Measurements from ENCODE around the gene MICB. TPM values are rescaled to one million over a fixed set of nuclear protein-coding genes. Genes with fewer than 3 reads are reported as not detected.
A peak's percentile ranks its signal among the peaks of the same experiment; 100 is the strongest.

The MICB gene
- total and polyA plus RNA-seq, 9 of the 15 experiments (the other 6 are each of a cell fraction or from before 2014, with no cell fraction given): 13.3 to 34.5 (median 19.8) TPM

DNA sequence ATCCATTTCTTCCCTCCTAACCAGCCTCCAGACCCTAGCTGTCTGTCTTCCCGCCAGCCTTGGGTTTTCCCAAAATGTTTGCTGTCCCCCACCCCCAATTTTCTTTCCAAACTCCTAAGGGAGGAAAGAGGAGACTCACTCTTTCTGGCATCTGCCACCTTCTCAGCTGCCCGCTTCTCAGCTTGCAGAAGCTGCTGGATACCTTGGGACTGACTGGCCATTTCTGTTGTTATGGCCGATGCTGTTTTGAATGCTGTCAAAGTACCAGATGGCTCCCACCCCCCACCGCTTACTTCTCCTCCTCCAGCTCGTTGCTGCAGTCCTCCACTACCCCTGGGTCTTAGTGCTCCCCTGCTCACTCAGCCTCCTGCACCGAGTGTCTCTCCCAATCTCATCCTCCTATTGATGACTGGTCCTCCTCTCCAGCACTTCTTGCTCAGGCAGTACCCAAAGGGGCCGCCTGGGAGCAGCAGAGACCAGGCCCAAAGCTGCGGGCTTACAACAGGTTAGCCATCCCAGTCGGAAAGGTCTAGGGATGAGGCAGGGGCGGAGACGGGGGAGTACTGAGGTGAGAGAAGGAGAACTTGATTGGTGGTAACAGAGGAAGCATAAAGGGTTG lies 48.5 kb downstream of the MICB start, which contains the start of gene ATP6V1G2 (continued):
- TF ChIP-seq, protein P1, sequence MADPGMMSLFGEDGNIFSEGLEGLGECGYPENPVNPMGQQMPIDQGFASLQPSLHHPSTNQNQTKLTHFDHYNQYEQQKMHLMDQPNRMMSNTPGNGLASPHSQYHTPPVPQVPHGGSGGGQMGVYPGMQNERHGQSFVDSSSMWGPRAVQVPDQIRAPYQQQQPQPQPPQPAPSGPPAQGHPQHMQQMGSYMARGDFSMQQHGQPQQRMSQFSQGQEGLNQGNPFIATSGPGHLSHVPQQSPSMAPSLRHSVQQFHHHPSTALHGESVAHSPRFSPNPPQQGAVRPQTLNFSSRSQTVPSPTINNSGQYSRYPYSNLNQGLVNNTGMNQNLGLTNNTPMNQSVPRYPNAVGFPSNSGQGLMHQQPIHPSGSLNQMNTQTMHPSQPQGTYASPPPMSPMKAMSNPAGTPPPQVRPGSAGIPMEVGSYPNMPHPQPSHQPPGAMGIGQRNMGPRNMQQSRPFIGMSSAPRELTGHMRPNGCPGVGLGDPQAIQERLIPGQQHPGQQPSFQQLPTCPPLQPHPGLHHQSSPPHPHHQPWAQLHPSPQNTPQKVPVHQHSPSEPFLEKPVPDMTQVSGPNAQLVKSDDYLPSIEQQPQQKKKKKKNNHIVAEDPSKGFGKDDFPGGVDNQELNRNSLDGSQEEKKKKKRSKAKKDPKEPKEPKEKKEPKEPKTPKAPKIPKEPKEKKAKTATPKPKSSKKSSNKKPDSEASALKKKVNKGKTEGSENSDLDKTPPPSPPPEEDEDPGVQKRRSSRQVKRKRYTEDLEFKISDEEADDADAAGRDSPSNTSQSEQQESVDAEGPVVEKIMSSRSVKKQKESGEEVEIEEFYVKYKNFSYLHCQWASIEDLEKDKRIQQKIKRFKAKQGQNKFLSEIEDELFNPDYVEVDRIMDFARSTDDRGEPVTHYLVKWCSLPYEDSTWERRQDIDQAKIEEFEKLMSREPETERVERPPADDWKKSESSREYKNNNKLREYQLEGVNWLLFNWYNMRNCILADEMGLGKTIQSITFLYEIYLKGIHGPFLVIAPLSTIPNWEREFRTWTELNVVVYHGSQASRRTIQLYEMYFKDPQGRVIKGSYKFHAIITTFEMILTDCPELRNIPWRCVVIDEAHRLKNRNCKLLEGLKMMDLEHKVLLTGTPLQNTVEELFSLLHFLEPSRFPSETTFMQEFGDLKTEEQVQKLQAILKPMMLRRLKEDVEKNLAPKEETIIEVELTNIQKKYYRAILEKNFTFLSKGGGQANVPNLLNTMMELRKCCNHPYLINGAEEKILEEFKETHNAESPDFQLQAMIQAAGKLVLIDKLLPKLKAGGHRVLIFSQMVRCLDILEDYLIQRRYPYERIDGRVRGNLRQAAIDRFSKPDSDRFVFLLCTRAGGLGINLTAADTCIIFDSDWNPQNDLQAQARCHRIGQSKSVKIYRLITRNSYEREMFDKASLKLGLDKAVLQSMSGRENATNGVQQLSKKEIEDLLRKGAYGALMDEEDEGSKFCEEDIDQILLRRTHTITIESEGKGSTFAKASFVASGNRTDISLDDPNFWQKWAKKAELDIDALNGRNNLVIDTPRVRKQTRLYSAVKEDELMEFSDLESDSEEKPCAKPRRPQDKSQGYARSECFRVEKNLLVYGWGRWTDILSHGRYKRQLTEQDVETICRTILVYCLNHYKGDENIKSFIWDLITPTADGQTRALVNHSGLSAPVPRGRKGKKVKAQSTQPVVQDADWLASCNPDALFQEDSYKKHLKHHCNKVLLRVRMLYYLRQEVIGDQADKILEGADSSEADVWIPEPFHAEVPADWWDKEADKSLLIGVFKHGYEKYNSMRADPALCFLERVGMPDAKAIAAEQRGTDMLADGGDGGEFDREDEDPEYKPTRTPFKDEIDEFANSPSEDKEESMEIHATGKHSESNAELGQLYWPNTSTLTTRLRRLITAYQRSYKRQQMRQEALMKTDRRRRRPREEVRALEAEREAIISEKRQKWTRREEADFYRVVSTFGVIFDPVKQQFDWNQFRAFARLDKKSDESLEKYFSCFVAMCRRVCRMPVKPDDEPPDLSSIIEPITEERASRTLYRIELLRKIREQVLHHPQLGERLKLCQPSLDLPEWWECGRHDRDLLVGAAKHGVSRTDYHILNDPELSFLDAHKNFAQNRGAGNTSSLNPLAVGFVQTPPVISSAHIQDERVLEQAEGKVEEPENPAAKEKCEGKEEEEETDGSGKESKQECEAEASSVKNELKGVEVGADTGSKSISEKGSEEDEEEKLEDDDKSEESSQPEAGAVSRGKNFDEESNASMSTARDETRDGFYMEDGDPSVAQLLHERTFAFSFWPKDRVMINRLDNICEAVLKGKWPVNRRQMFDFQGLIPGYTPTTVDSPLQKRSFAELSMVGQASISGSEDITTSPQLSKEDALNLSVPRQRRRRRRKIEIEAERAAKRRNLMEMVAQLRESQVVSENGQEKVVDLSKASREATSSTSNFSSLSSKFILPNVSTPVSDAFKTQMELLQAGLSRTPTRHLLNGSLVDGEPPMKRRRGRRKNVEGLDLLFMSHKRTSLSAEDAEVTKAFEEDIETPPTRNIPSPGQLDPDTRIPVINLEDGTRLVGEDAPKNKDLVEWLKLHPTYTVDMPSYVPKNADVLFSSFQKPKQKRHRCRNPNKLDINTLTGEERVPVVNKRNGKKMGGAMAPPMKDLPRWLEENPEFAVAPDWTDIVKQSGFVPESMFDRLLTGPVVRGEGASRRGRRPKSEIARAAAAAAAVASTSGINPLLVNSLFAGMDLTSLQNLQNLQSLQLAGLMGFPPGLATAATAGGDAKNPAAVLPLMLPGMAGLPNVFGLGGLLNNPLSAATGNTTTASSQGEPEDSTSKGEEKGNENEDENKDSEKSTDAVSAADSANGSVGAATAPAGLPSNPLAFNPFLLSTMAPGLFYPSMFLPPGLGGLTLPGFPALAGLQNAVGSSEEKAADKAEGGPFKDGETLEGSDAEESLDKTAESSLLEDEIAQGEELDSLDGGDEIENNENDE (IDR thresholded peaks at IDR 0.05; ENCODE audit: low read depth, low read length): no peak
- TF ChIP-seq, protein P2, sequence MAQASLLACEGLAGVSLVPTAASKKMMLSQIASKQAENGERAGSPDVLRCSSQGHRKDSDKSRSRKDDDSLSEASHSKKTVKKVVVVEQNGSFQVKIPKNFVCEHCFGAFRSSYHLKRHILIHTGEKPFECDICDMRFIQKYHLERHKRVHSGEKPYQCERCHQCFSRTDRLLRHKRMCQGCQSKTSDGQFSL (CRISPR knock-in tag; IDR thresholded peaks at IDR 0.05): peak; percentile 37; the same call in 1 of the 2 replicates
- TF ChIP-seq, protein P2 (tag; IDR thresholded peaks at IDR 0.05): no peak
- TF ChIP-seq MAZ (CRISPR knock-in tag; conservative IDR thresholded peaks at IDR 0.05 in 1 of 2, IDR thresholded peaks at IDR 0.05 in 1 of 2) (peak; percentile 28 to 79; a peak in 3 of 4 replicates), NBN (IDR thresholded peaks at IDR 0.05; ENCODE audit: low read depth) (peak; percentile 18), HOXB6 (CRISPR knock-in tag; IDR thresholded peaks at IDR 0.05; ENCODE audit: borderline replicate concordance) (no peak), NFIC (IDR thresholded peaks at IDR 0.05) (no peak), JUN (IDR thresholded peaks at IDR 0.05; ENCODE audit: borderline replicate concordance, low read depth, low read length) (peak; percentile 32; the same call in 1 of the 2 replicates), JUN (CRISPR knock-in tag; IDR thresholded peaks at IDR 0.05; ENCODE audit: borderline replicate concordance) (no peak; the same call in 1 of the 2 replicates), MED1 (CRISPR knock-in tag; IDR thresholded peaks at IDR 0.05; ENCODE audit: borderline replicate concordance) (no peak), CBFA2T2 (conservative IDR thresholded peaks at IDR 0.05) (no peak), ZNF384 (IDR thresholded peaks at IDR 0.05; ENCODE audit: low read depth, low read length) (0 out of 2 replicates have a peak, but pooled peaks have one; percentile 3), STAG1 (CRISPR knock-in tag; IDR thresholded peaks at IDR 0.05; ENCODE audit: borderline replicate concordance) (peak; percentile 92)
- TF ChIP-seq, protein P3, sequence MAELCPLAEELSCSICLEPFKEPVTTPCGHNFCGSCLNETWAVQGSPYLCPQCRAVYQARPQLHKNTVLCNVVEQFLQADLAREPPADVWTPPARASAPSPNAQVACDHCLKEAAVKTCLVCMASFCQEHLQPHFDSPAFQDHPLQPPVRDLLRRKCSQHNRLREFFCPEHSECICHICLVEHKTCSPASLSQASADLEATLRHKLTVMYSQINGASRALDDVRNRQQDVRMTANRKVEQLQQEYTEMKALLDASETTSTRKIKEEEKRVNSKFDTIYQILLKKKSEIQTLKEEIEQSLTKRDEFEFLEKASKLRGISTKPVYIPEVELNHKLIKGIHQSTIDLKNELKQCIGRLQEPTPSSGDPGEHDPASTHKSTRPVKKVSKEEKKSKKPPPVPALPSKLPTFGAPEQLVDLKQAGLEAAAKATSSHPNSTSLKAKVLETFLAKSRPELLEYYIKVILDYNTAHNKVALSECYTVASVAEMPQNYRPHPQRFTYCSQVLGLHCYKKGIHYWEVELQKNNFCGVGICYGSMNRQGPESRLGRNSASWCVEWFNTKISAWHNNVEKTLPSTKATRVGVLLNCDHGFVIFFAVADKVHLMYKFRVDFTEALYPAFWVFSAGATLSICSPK (IDR thresholded peaks at IDR 0.05; ENCODE audit: borderline replicate concordance): no peak

All from K562 (cell line).